Nephron (organoid): ENCODE data around the gene GMEB2.
A peak's percentile ranks its signal among the peaks of the same experiment; 100 is the strongest.
"Not testable (repeated sequence)": the region's sequence is repeated elsewhere in the genome, so short reads cannot be mapped to it uniquely, and the experiment has no call there.

ENCODE experiments used
- H3K27ac Mint-ChIP-seq, 3 experiments: 2 replicates each; pipeline ENCODE4 v1.8.0; 2020; ENCODE audit warnings: mixed read lengths in 3 of 3, mild to moderate bottlenecking in 2 of 3, moderate library complexity in 1 of 3
- H3K27me3 Mint-ChIP-seq: 2 replicates; pipeline ENCODE4 v1.8.0; 2021; ENCODE audit warnings: low read depth, mild to moderate bottlenecking, moderate library complexity, mixed read lengths
- H3K36me3 Mint-ChIP-seq: 2 replicates; pipeline ENCODE4 v1.8.0; 2020; ENCODE audit warnings: low read depth, mixed read lengths
- H3K4me1 Mint-ChIP-seq: 2 replicates; pipeline ENCODE4 v1.8.0; 2020; ENCODE audit warnings: mixed read lengths
- H3K4me3 Mint-ChIP-seq, 3 experiments: 2 replicates each; pipeline ENCODE4 v1.8.0; 2020; ENCODE audit warnings: mild to moderate bottlenecking in 3 of 3, mixed read lengths in 3 of 3, moderate library complexity in 2 of 3
- H3K9me3 Mint-ChIP-seq: 2 replicates; pipeline ENCODE4 v1.8.0; 2020; ENCODE audit warnings: mixed read lengths
- TF ChIP-seq, protein P1 (sequence below), 3 experiments: fragments of 200-600 bp; sonication (generic); IDR thresholded peaks; one replicate each; pipeline ENCODE4 v1.5.0; 2021; ENCODE audit warnings: antibody characterized with exemption in 3 of 3; ENCODE audit not compliant: unreplicated experiment in 3 of 3

The GMEB2 gene

DNA sequence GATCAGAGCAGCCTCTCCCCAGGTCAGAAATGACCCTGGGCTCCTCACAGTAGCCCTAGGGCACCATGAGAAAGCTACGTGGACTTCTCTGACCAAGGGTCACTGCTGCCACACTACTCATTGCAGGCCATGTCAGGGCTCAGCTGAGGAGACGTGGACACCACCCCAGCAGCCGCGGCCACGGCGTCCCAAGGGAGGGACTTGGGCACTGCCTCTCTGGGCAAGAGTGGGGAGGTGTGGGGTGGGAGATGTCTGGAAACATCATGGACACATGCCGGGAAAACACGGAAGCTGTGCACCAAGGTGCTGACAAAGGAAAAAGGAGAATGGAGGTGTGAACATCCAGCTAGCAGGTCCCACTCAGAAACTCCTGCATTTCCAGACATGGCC is 9.0 kb downstream of the GMEB2 start:
- no peaks in the 10 kb centered on the region for H3K4me1 Mint-ChIP-seq
- TF ChIP-seq, protein P1, sequence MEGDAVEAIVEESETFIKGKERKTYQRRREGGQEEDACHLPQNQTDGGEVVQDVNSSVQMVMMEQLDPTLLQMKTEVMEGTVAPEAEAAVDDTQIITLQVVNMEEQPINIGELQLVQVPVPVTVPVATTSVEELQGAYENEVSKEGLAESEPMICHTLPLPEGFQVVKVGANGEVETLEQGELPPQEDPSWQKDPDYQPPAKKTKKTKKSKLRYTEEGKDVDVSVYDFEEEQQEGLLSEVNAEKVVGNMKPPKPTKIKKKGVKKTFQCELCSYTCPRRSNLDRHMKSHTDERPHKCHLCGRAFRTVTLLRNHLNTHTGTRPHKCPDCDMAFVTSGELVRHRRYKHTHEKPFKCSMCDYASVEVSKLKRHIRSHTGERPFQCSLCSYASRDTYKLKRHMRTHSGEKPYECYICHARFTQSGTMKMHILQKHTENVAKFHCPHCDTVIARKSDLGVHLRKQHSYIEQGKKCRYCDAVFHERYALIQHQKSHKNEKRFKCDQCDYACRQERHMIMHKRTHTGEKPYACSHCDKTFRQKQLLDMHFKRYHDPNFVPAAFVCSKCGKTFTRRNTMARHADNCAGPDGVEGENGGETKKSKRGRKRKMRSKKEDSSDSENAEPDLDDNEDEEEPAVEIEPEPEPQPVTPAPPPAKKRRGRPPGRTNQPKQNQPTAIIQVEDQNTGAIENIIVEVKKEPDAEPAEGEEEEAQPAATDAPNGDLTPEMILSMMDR (IDR thresholded peaks at IDR 0.05; ENCODE audit: unreplicated experiment in 3 of 3), result no peak
- peaks cover 62% of the 10 kb centered on the region for H3K36me3 Mint-ChIP-seq
- peaks cover 2% of the 10 kb centered on the region for H3K9me3 Mint-ChIP-seq
- H3K27ac Mint-ChIP-seq, result no peak overlapping the region
- no peaks in the 10 kb centered on the region for H3K27me3 Mint-ChIP-seq
- no peak overlapping the region for H3K4me3 Mint-ChIP-seq

DNA sequence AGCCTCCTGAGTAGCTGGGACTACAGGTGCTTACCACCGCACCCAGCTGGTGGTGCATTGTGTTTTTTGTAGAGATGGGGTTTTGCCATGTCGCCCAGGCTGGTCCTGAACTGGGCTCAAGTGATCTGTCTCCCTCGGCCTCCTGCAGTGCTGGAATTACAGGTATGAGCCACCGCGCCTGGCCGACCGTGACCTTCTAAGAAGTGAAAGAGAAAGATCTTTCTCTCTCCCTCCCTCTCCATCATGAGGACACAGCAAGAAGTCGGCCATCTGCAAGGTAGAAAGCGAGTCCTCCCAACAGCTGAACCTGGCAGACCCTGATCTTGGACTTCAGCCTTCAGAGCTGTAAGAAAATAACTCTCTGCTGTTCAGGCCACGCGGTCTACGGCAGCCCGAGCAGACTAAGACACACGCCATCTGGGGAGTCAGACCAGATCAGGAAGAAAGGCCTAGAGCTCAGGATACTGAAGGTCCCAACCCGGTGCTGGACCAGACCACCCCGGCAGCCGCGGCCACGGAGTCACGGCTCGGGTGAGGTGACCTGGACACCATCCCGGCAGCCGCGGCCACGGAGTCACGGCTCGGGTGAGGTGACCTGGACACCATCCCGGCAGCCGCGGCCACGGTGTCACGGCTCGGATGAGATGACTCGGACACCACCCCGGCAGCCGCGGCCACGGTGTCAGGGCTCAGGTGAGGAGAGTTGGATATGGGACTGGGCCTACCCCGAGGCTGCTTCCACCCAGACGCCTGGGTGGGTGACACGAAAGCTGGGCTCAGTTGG is 9.6 kb downstream of the GMEB2 start:
- H3K36me3 Mint-ChIP-seq, result peaks cover 58% of the 10 kb centered on the region
- no peak overlapping the region for H3K27ac Mint-ChIP-seq
- H3K4me3 Mint-ChIP-seq, result no peak overlapping the region
- H3K27me3 Mint-ChIP-seq, result no peaks in the 10 kb centered on the region
- TF ChIP-seq, protein P1 (IDR thresholded peaks at IDR 0.05; ENCODE audit: unreplicated experiment in 3 of 3), result no peak
- H3K9me3 Mint-ChIP-seq, result peaks cover 2% of the 10 kb centered on the region
- no peaks in the 10 kb centered on the region for H3K4me1 Mint-ChIP-seq

DNA sequence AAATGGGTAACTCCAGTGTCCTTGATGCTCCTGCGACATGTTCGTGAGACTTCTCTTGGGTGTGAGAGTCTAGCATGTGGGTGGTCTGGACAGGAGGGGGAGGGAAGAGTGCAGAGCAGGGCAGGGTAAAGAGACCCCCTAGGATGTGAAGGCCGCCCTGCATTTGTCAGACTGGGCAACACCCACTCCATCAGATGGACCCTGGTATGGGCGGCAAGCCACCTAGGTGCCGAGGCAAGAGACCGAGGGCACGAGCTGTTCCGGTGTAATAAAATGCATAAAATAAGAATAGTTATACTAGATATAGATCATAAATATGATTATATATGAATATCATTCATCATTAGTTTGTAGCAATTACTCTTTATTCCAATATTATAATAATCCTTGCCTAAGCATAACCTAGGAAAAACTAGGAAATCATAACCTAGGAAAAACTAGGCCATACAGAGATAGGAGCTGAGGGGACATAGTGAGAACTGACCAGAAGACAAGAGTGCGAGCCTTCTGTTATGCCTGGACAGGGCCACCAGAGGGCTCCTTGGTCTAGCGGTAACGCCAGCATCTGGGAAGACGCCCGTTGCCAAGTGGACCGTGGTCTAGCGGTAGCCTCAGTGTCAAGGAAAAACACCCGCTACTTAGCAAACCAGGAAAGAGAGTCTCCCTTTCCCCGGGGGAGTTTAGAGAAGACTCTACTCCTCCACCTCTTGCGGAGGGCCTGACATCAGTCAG is 12.9 kb downstream of the GMEB2 start:
- H3K27ac Mint-ChIP-seq, H3K4me3 Mint-ChIP-seq, H3K9me3 Mint-ChIP-seq, H3K27me3 Mint-ChIP-seq, H3K4me1 Mint-ChIP-seq: not testable (repeated sequence)
- TF ChIP-seq, protein P1 (IDR thresholded peaks at IDR 0.05; ENCODE audit: unreplicated experiment in 3 of 3), result peak in 1 of 3 experiments; percentile 35
- H3K36me3 Mint-ChIP-seq, result peaks cover 53% of the 10 kb centered on the region

DNA sequence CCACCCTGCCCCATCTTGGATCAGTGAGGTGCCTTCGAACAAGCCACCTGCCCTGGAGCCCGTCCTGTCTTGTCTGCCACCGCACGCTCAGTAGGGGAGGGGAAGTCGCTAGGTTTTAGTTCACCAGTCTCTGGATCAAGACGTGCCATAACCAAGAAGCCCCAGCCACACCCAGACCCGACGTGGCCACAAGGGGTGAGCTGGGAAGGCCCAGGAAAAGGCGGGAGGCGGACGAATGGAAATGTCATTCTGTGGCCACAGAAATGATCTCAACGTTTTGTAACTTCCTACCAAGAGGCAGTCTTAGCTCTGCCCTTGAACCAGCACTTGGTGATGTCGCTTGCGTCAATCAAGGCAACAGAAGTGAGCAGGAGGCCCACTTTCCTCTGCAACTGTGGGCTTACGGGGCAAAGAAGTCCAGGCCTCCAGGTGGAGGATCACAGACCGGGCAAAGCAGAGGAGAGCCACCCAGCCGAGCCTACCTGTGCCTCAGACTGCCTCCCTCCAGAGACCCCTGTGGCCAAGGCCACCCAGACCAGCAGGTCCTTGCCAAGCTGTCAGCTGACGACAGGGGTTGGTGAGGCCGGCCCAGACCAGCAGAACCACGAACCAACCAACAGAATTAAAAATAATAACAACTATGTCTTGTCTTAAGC is 14.5 kb downstream of the GMEB2 start:
- Mint-ChIP-seq H3K9me3 (peaks cover 2% of the 10 kb centered on the region), H3K4me1 (no peaks in the 10 kb centered on the region), H3K36me3 (peaks cover 41% of the 10 kb centered on the region), H3K4me3 (no peak overlapping the region), H3K27me3 (no peaks in the 10 kb centered on the region), H3K27ac (no peak overlapping the region)
- TF ChIP-seq, protein P1 (IDR thresholded peaks at IDR 0.05; ENCODE audit: unreplicated experiment in 3 of 3), result no peak

DNA sequence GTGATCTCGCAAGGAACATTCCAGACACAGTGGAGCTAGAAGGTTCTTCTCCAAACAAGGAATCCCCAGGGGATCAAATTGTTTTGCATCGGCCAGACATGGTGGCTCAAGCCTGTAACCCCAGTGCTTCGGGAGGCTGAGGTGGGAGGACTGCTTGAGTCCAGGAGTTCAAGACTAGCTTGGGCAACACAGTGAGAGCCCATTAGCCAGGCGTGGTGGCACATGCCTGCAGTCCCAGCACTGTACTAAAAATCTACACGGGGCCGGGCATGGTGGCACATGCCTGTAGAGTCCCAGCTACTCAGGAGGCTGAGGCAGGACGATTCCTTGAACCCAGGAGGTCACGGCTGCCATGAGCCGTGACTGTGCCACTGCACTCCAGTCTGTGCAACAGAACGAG is 15.3 kb downstream of the GMEB2 start:
- Mint-ChIP-seq H3K27ac (no peak overlapping the region), H3K4me3 (no peak overlapping the region), H3K36me3 (peaks cover 33% of the 10 kb centered on the region), H3K9me3 (peaks cover 2% of the 10 kb centered on the region), H3K4me1 (no peaks in the 10 kb centered on the region), H3K27me3 (no peaks in the 10 kb centered on the region)
- TF ChIP-seq, protein P1 (IDR thresholded peaks at IDR 0.05; ENCODE audit: unreplicated experiment in 3 of 3), result no peak
